ENCODE measurements around the gene LST1. TPM values are rescaled to one million over a fixed set of nuclear protein-coding genes. Genes with fewer than 3 reads are reported as not detected.
A peak's percentile ranks its signal among the peaks of the same experiment; 100 is the strongest.
"Not testable (repeated sequence)": the region's sequence is repeated elsewhere in the genome, so short reads cannot be mapped to it uniquely, and the experiment has no call there.

The LST1 gene
- total RNA-seq (2014; rRNA removed; shearing (Covaris generic)): not detected in 2 replicates

- no peak for DNase-seq (ENCODE audit: low spot score)
These were observed at the start of gene LST1 for GRCh38 chr6:31586008-31586407. LST1 (plus strand) TSS chr6:31586277; CDS start chr6:31587300, 1,023 bp downstream.

DNA sequence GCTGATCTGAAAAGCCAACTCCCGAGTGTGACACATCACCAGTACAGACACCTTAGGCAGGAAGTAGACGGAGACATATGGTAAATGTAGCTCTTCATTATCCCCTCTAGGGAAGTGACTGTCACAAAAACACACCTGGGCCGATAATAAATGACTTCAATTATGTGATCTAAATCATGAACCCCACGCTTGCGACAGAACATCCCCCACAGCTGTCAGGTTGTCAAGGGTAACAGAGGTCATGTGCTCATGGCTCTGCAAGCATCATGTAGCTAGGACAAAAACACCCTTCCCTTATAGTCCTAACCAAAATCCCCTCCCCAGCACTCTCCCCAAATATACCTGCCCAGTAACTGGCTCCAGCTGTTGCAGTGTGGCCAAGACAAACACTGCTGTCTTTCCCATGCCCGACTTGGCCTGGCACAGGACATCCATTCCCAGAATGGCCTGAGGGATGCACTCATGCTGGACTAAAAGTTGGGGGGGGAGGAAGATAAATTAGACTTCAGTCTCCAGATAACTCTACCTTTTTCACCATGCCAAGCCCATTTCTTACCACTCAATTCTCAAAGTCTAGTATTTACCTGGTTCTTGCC, 47.2 kb upstream of the LST1 start:
- DNase-seq (ENCODE audit: low spot score): no peak

DNA sequence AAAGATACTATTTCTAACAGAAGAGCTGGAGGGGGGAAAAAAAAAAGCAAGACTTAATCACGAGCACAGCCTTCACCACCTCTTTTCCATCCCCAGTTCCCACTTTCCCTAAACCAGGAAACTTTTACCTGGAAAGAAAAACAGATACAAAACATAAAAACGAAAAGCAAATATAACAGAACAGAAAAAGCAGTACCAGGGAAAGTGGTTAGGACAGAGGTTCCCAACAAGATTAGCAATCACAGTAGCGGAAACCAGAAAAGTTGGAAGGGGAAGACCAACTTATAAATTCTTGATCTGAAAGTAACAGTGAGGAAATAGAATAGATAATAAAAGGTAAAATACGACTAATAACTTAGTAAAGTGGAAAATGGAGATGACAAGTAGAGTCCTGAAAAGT, 45.4 kb upstream of the LST1 start:
- no peak for DNase-seq (ENCODE audit: low spot score)

DNA sequence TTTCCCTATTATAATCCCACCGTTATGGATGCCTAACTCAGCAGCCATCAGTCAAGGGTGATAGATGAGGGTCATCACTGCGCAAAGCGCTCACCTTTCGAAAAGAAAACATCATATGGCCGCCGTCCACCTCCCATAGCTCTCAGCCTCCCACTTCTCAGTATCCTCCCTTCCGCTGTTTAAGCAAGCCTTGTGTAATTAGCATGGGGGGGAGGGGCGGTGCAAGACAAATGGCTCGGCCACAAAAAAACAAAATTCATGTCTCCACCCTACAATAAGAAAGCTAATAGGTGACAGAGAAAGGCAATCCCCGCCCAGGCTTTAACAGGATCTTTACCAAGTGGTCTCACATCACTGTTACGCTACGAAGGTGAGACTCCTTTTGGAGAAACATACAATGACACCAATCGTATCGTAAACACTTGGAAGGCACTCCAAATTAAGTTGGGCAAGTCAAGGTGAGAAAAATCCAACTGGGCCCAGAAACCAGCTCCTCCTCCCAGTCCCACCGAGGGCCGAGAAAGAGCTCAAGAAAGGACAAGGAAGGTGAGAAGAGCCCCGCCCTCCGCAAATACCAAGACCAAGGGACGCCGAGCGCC, 44.9 kb upstream of the LST1 start:
- DNase-seq (ENCODE audit: low spot score): peak; percentile 47

DNA sequence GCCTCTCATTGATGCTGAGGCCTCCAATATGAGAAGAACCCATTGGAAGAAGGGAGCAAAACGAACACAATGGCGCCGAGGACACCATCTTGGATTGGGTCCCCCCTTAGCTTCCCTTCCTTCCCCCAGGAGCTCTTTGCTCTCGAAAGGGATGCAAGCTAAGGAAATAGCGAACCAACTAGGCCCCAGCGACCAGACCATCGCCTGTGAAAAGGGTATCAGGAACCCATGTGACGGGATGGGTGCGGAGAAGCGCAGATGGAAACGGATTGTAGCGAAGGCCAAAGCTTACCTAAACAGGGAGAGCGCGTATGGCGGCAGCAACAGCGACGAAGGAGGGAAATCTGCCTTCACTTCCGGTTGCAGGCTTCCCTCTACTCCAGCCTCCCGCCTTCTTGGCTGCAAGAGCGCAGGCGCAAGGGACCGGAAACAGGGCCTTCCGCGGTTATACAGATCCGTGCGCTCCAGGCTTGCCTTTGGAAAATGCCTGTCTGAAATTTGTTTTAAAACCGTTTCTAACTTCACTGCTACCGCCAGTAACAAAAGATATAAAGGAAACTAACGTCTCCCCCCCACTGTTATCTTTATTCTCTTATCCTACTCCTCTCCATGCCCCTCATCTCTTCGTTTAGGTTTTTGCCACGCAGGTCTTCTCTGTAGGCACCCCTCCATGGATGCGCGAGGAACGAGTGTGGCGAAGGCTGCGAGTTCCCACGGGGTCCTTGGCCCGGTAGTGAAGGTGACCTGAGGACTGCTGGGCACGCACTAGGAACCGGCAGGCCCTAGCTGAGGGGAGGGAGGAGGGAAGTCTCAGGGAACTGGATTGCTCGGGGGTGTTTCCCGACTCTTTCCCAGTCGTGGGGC, 44.2 kb upstream of the LST1 start, which contains the start of gene DDX39B:
DDX39B (minus strand) TSS at position 346 of the 864 bp plus-strand sequence. CDS start 1,471 bp downstream, outside the sequence.
- peak; percentile 97 for DNase-seq (ENCODE audit: low spot score)

DNA sequence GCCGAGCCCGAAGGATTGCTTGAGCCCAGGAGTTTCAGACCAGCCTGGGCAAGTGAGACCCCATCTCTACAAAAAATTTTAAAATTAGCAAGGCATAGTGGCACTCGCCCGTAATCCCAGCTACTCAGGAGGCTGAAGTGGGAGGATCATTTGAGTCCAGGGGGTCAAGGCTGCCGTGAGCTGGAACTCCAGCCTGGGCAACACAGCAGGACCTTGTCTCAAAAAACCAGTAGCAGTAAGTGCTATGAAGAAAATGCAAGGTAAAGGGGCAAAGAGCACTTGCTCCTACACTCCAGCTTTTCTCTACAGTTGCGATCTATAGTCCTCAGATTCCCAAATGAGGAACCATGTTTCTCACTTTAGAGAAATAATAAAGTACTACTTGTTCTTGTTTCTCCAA, 42.4 kb upstream of the LST1 start:
- DNase-seq (ENCODE audit: low spot score): no peak

DNA sequence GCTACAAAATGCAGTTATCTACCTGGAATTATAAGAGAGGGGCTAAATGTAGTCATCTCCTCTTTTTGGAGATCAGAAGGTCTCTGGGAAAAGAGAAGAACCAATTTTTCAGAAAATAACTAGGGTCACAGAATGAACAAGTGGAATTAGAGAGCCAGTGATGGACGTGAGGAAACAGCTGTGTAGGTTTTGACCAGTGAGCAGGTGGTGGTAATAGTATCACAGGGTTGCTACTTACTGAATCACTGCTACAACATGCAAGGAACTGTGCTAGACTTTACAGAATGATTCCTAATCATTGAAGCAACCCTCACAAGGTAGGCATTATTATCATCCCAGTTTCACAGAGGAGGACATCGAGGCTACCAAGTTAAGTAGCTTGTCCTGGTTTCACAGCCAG, 41.4 kb upstream of the LST1 start:
- DNase-seq (ENCODE audit: low spot score): no peak

DNA sequence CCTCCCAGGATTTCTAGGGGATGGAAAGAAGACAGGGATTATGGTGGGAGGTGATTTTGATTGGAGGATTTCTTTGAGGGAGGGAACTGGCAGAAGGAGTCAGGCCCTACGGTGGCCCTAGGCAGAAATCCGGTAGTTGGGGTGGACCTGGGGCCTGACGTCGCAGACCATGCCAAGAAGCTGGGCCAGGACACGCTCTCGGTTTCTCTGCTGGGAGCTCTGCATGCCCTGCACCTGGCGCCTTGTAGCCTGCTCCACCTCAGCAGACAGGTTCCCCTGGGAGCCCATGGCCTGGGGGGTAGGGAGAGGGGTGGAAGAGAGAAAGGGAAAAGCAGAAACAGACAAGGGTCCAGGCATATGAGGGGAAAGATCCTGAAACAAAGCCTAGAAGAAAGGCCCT, 40.8 kb upstream of the LST1 start:
- no peak for DNase-seq (ENCODE audit: low spot score)

DNA sequence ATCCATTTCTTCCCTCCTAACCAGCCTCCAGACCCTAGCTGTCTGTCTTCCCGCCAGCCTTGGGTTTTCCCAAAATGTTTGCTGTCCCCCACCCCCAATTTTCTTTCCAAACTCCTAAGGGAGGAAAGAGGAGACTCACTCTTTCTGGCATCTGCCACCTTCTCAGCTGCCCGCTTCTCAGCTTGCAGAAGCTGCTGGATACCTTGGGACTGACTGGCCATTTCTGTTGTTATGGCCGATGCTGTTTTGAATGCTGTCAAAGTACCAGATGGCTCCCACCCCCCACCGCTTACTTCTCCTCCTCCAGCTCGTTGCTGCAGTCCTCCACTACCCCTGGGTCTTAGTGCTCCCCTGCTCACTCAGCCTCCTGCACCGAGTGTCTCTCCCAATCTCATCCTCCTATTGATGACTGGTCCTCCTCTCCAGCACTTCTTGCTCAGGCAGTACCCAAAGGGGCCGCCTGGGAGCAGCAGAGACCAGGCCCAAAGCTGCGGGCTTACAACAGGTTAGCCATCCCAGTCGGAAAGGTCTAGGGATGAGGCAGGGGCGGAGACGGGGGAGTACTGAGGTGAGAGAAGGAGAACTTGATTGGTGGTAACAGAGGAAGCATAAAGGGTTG, 39.6 kb upstream of the LST1 start, which contains the start of gene ATP6V1G2:
ATP6V1G2 (minus strand) TSS at position 270 of the 619 bp plus-strand sequence; CDS start at position 221, 49 bp downstream.
- DNase-seq (ENCODE audit: low spot score): peak; percentile 85

- DNase-seq (ENCODE audit: low spot score): peak; percentile 96
These were observed 38.9 kb upstream of the LST1 start, which contains the start of gene NFKBIL1 for GRCh38 chr6:31546958-31547726. NFKBIL1 (plus strand) TSS chr6:31547608; CDS start chr6:31547695, 87 bp downstream.

GRCh38 chr6:31547727-31548543, 38.1 kb upstream of the LST1 start:
- no peak for DNase-seq (ENCODE audit: low spot score)

GRCh38 chr6:31548544-31548873, 37.6 kb upstream of the LST1 start:
- DNase-seq (ENCODE audit: low spot score): no peak

DNA sequence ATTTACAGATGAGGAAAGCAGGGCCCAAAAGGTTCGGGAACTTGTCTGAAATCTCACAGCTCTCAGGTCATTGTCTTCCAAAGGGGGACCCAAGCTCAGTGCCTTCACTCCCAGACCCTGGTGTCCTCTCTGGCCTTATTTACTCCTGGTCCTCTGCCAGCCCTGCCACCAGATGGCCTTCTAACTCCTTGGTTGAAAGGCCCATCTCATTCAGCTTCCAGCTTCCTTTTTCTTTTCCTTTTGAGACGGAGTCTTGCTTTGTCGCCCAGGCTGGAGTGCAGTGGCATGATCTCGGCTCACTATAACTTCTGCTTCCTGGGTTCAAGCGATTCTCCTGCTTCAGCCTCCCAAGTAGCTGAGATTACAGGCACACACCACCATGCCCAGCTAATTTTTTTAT, 34.7 kb upstream of the LST1 start:
- DNase-seq (ENCODE audit: low spot score): not testable (repeated sequence)

- DNase-seq (ENCODE audit: low spot score): no peak
These were observed 29.8 kb upstream of the LST1 start for GRCh38 chr6:31556307-31556706.

DNA sequence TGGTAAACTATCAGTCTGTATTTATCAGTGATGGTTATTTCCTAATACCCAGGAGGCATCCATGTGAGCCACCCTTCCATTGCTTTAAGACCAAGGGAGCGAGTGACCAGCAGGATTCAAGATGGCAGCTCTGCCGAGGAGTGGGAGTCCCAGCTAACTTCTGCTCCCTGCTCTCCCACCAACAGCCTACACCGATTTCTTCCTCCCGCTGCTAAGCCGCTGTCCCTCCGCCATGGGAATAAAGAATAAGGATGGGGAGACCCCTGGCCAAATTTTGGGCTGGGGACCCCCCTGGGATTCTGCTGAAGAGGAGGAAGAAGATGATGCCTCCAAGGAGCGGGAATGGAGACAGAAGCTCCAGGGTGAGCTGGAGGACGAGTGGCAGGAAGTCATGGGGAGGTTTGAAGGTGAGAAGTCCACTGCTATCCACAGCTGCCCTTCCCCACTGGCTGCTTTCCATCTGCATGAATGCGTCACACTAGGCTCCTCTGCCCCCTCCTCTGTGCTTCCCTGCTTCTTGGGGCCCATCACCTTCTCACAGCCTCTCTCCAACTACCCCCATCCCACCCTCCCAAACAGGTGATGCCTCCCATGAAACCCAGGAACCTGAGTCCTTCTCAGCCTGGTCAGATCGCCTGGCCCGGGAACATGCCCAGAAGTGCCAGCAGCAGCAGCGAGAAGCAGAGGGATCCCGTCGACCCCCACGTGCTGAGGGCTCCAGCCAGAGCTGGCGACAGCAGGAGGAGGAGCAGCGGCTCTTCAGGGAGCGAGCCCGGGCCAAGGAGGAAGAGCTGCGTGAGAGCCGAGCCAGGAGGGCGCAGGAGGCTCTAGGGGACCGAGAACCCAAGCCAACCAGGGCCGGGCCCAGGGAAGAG, 28.4 kb upstream of the LST1 start:
- DNase-seq (ENCODE audit: low spot score): no peak

- no peak for DNase-seq (ENCODE audit: low spot score)
These were observed 27.8 kb upstream of the LST1 start for GRCh38 chr6:31558318-31558625.

DNA sequence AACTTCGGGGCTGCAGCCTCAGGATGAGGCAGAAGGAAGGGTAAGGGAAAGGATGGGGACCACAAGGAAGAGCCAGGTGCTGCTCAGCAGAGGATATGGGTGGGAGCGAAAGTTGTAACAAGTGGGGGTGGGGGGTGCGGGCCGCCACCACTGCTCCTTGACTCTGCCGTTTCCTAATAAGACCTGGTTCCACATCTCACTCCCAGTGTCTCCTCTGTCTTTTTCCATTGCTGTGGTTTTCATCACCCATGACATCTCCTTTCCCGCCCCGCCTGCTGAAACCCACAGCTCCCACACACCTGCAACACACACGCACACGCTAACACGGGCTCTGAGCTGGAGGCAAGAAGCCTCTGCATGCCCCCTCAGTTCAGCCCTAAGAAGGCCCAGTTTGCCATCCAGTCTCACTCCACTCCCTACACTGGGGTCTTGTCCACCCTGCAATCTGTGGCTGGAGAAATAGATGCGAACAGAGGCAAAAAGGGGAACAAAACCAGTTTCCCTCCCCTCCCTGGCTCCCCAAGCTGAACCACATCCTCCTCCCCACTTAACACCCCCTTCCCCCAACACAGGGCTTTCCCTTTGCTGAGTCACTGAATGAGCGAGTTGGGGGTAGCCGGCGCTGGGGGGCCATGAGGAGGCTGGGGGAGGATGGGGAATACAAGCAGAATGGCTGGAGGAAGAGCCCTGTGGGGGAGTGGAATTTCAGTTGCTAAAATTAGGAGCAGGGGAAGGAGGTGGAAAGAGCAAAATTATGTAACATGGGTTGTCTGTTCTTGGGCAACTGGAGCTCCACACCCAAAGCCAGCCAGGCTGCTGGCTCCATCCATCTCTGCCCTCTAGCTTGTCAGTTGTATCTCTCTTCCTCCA, 27.2 kb upstream of the LST1 start:
- no peak for DNase-seq (ENCODE audit: low spot score)

- DNase-seq (ENCODE audit: low spot score): no peak
These were observed 26.5 kb upstream of the LST1 start for GRCh38 chr6:31559606-31559957.

All from H4 (cell line).